ENCODE measurements around the gene U2AF1L4. TPM values are rescaled to one million over a fixed set of nuclear protein-coding genes. Genes with fewer than 3 reads are reported as not detected.

U2AF1L4 gene
- total RNA-seq, result 5.8 and 8.8 TPM in 2 replicates

GRCh38 chr19:35745328-35746086, at the start of gene U2AF1L4, which contains the start of gene PSENEN:
U2AF1L4 (minus strand) TSS chr19:35745418; CDS start chr19:35745391, 27 bp downstream.
PSENEN (plus strand) TSS chr19:35745651; CDS start chr19:35745931, 280 bp downstream.
- peak within 1 kb of the TSS; percentile 92 for H2AFZ ChIP-seq (ENCODE audit: low read length)
- DNase-seq (ENCODE audit: insufficient read length, low spot score, missing footprints), result peak; percentile 98
- H3K79me2 ChIP-seq (ENCODE audit: insufficient read depth, low read length), result peaks cover 41% of the 10 kb centered on the region

GRCh38 chr19:35793381-35794165, 48.4 kb upstream of the U2AF1L4 start:
- H2AFZ ChIP-seq (ENCODE audit: low read length), result no peak overlapping the region
- H3K27me3 ChIP-seq (ENCODE audit: insufficient read depth, low read length), result peaks cover 33% of the 10 kb centered on the region
- no peaks in the 10 kb centered on the region for H3K36me3 ChIP-seq (ENCODE audit: insufficient read depth, low read length)
- H3K27ac ChIP-seq (ENCODE audit: low read depth, low read length), result no peak overlapping the region
- H3K9me3 ChIP-seq (ENCODE audit: low read depth, low read length), result no peaks in the 10 kb centered on the region
- peak; percentile 99 for DNase-seq (ENCODE audit: insufficient read length, low spot score, missing footprints)
- H4K20me1 ChIP-seq (ENCODE audit: insufficient read depth, low read length), result no peaks in the 10 kb centered on the region
- TF ChIP-seq CTCF (IDR thresholded peaks at IDR 0.05; ENCODE audit: extremely low read depth, low read depth, low read length), result no peak
- peaks cover 2% of the 10 kb centered on the region for H3K4me1 ChIP-seq (ENCODE audit: insufficient read depth, low read length)
- no peak overlapping the region for H3K4me2 ChIP-seq (ENCODE audit: insufficient read depth, low read length)
- no peaks in the 10 kb centered on the region for H3K79me2 ChIP-seq (ENCODE audit: insufficient read depth, low read length)
- no peak overlapping the region for H3K4me3 ChIP-seq (ENCODE audit: insufficient read depth, low read length)

More at GRCh38 chr19:35745328-35746086, at the start of gene U2AF1L4, which contains the start of gene PSENEN:
- H4K20me1 ChIP-seq (ENCODE audit: insufficient read depth, low read length), result peaks cover 10% of the 10 kb centered on the region
- peak within 1 kb of the TSS; percentile 97 for H3K4me2 ChIP-seq (ENCODE audit: insufficient read depth, low read length)
- peaks cover 13% of the 10 kb centered on the region for H3K36me3 ChIP-seq (ENCODE audit: insufficient read depth, low read length)
- peak within 1 kb of the TSS; percentile 87 for H3K4me3 ChIP-seq (ENCODE audit: insufficient read depth, low read length)
- peak within 1 kb of the TSS; percentile 97 for H3K27ac ChIP-seq (ENCODE audit: low read depth, low read length)
- no peak for TF ChIP-seq CTCF (IDR thresholded peaks at IDR 0.05; ENCODE audit: extremely low read depth, low read depth, low read length)
- no peaks in the 10 kb centered on the region for H3K27me3 ChIP-seq (ENCODE audit: insufficient read depth, low read length)
- peaks cover 29% of the 10 kb centered on the region for H3K4me1 ChIP-seq (ENCODE audit: insufficient read depth, low read length)
- H3K9me3 ChIP-seq (ENCODE audit: low read depth, low read length), result no peaks in the 10 kb centered on the region

GRCh38 chr19:35792888-35793287, 47.7 kb upstream of the U2AF1L4 start:
- no peak overlapping the region for H2AFZ ChIP-seq (ENCODE audit: low read length)
- no peak overlapping the region for H3K4me3 ChIP-seq (ENCODE audit: insufficient read depth, low read length)
- H3K4me1 ChIP-seq (ENCODE audit: insufficient read depth, low read length), result peaks cover 2% of the 10 kb centered on the region
- no peak overlapping the region for H3K27ac ChIP-seq (ENCODE audit: low read depth, low read length)
- no peaks in the 10 kb centered on the region for H3K9me3 ChIP-seq (ENCODE audit: low read depth, low read length)
- peaks cover 28% of the 10 kb centered on the region for H3K27me3 ChIP-seq (ENCODE audit: insufficient read depth, low read length)
- no peak for TF ChIP-seq CTCF (IDR thresholded peaks at IDR 0.05; ENCODE audit: extremely low read depth, low read depth, low read length)
- DNase-seq (ENCODE audit: insufficient read length, low spot score, missing footprints), result no peak
- no peaks in the 10 kb centered on the region for H3K79me2 ChIP-seq (ENCODE audit: insufficient read depth, low read length)
- H3K4me2 ChIP-seq (ENCODE audit: insufficient read depth, low read length), result no peak overlapping the region
- H4K20me1 ChIP-seq (ENCODE audit: insufficient read depth, low read length), result no peaks in the 10 kb centered on the region
- H3K36me3 ChIP-seq (ENCODE audit: insufficient read depth, low read length), result no peaks in the 10 kb centered on the region

GRCh38 chr19:35792312-35792711, 47.1 kb upstream of the U2AF1L4 start:
- no peak for TF ChIP-seq CTCF (IDR thresholded peaks at IDR 0.05; ENCODE audit: extremely low read depth, low read depth, low read length)
- no peaks in the 10 kb centered on the region for H3K9me3 ChIP-seq (ENCODE audit: low read depth, low read length)
- H3K4me1 ChIP-seq (ENCODE audit: insufficient read depth, low read length), result peaks cover 2% of the 10 kb centered on the region
- no peaks in the 10 kb centered on the region for H3K36me3 ChIP-seq (ENCODE audit: insufficient read depth, low read length)
- no peaks in the 10 kb centered on the region for H4K20me1 ChIP-seq (ENCODE audit: insufficient read depth, low read length)
- H2AFZ ChIP-seq (ENCODE audit: low read length), result no peak overlapping the region
- no peak overlapping the region for H3K4me2 ChIP-seq (ENCODE audit: insufficient read depth, low read length)
- no peak overlapping the region for H3K4me3 ChIP-seq (ENCODE audit: insufficient read depth, low read length)
- no peak overlapping the region for H3K27ac ChIP-seq (ENCODE audit: low read depth, low read length)
- H3K79me2 ChIP-seq (ENCODE audit: insufficient read depth, low read length), result no peaks in the 10 kb centered on the region
- peak; percentile 71 for DNase-seq (ENCODE audit: insufficient read length, low spot score, missing footprints)
- H3K27me3 ChIP-seq (ENCODE audit: insufficient read depth, low read length), result peaks cover 24% of the 10 kb centered on the region

Measured in osteoblast (primary cell).